GM12891 (cell line): ENCODE measurements around the gene RAMP3.

ENCODE experiments used
- PAX5 ChIP-seq: IDR thresholded peaks from 2 replicates; pipeline ENCODE4 v1.6.1; 2011; ENCODE audit warnings: low read length, moderate library complexity, mild to moderate bottlenecking; ENCODE audit not compliant: insufficient read depth, severe bottlenecking
- POLR2A ChIP-seq: IDR thresholded peaks from 2 replicates; pipeline ENCODE4 v1.6.1; 2011; ENCODE audit warnings: low read depth, low read length, control low read depth
- POLR2AphosphoS5 ChIP-seq: IDR thresholded peaks from 2 replicates; pipeline ENCODE4 v1.6.1; 2011; ENCODE audit warnings: low read depth, low read length, control low read depth
- POU2F2 ChIP-seq: IDR thresholded peaks from 2 replicates; pipeline ENCODE4 v1.6.1; 2011; ENCODE audit warnings: low read depth, mild to moderate bottlenecking, control low read depth, low read length, moderate library complexity
- SPI1 ChIP-seq: IDR thresholded peaks from 2 replicates; pipeline ENCODE4 v1.6.1; 2011; ENCODE audit warnings: low read depth, low read length, control low read depth
- TAF1 ChIP-seq: IDR thresholded peaks from 2 replicates; pipeline ENCODE4 v1.6.1; 2011; ENCODE audit warnings: low read depth, low read length, control low read depth

DNA sequence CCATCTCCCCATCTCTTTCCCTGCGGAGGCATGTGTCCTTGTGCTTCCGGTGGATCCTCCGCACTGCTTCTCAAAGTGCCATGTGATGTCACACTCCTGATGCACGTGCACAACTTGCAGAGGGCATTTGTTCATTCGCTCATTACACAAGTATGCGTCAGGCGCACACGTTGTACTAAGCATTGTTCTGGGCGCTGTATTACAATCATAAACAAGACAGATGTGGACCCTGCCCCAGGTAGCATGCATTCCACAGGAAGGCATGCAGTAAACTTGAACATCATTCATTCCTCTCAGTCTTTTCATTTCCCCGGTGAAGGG lies 9.0 kb upstream of the RAMP3 start:
- TF ChIP-seq POLR2A (no peak), TAF1 (no peak), POLR2AphosphoS5 (no peak), PAX5 (no peak), POU2F2 (no peak), SPI1 (no peak)
